Endothelial cell of umbilical vein (primary cell): Measurements from ENCODE around the gene QRICH2.

Source experiments
- EZH2 ChIP-seq: IDR thresholded peaks from 2 replicates; pipeline ENCODE4 v1.6.1; 2012; ENCODE audit warnings: borderline replicate concordance, low read depth, mild to moderate bottlenecking, moderate library complexity, low read length, inconsistent platforms; ENCODE audit not compliant: severe bottlenecking
- JUN ChIP-seq: IDR thresholded peaks from 2 replicates; pipeline ENCODE4 v1.6.1; 2011; ENCODE audit warnings: borderline replicate concordance, low read depth; ENCODE audit not compliant: insufficient read length, insufficient read depth
- POLR2A ChIP-seq: IDR thresholded peaks from 2 replicates; pipeline ENCODE4 v1.6.1; 2012; ENCODE audit warnings: low read depth, mild to moderate bottlenecking, control low read depth, low read length
- POLR2AphosphoS5 ChIP-seq: IDR thresholded peaks from 2 replicates; pipeline ENCODE4 v1.6.1; 2012; ENCODE audit warnings: low read depth, mild to moderate bottlenecking, control low read depth, low read length, moderate library complexity; ENCODE audit not compliant: insufficient read depth
- TF ChIP-seq, protein P1 (sequence below), 2 donors: IDR thresholded peaks; 1 replicate in 1 of 2; 2 replicates in 1 of 2; pipeline ENCODE4 v1.5.1; 2011; ENCODE audit warnings: low read length in 2 of 2, mild to moderate bottlenecking in 2 of 2, moderate library complexity in 2 of 2, control low read depth in 1 of 2, inconsistent platforms in 1 of 2, low read depth in 1 of 2; ENCODE audit not compliant: insufficient read depth in 1 of 2; ENCODE audit errors: extremely low read depth in 1 of 2

DNA sequence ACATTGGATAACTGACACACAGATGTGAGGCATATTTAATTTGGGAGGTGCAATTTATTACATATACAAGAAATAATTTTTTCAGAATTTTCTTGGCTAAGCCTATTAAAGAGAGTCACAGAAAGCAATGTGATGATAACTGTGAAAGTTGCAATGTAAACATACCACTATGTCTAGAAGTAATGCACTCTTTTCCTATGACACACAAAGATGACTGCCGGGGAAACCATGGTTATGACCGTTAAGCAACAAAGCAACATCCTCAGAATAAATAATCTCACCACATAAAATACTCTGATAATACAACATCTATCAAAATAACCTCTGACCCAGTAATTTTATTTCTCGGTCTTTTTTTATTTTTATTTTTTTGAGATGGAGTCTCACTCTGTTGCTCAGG is 10.5 kb upstream of the QRICH2 start:
- TF ChIP-seq JUN (no peak), POLR2AphosphoS5 (no peak), POLR2A (no peak), EZH2 (no peak)
- TF ChIP-seq, protein P1, sequence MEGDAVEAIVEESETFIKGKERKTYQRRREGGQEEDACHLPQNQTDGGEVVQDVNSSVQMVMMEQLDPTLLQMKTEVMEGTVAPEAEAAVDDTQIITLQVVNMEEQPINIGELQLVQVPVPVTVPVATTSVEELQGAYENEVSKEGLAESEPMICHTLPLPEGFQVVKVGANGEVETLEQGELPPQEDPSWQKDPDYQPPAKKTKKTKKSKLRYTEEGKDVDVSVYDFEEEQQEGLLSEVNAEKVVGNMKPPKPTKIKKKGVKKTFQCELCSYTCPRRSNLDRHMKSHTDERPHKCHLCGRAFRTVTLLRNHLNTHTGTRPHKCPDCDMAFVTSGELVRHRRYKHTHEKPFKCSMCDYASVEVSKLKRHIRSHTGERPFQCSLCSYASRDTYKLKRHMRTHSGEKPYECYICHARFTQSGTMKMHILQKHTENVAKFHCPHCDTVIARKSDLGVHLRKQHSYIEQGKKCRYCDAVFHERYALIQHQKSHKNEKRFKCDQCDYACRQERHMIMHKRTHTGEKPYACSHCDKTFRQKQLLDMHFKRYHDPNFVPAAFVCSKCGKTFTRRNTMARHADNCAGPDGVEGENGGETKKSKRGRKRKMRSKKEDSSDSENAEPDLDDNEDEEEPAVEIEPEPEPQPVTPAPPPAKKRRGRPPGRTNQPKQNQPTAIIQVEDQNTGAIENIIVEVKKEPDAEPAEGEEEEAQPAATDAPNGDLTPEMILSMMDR (IDR thresholded peaks at IDR 0.05; ENCODE audit: extremely low read depth in 1 of 2, insufficient read depth in 1 of 2, low read depth in 1 of 2, low read length in 2 of 2): no peak
